Panc1 (cell line): ENCODE results near the gene GFRA1. TPM values are rescaled to one million over a fixed set of nuclear protein-coding genes. Genes with fewer than 3 reads are reported as not detected.

ENCODE experiments used
- ATAC-seq: fragments of 200-7000 bp; cut with Tn5 transposase; 2 replicates; pipeline ENCODE4 v1.9.1; 2020; ENCODE audit warnings: mild to moderate bottlenecking, moderate library complexity
- BruUV-seq: library from RNA; stranded (reverse); fragments of 400-500 nt; replicated peaks from 2 replicates; lab custom pipeline; 2021; lab: Mats Ljungman, UMichigan
- CTCF ChIA-PET: fragments of 300-600 bp; sonication (Branson Sonifier 250); formaldehyde crosslinking; loops from one replicate; lab custom pipeline; 2022; ENCODE audit warnings: antibody characterized with exemption; lab: Charles Lee
- POLR2A ChIA-PET: fragments of 300-600 bp; sonication (Branson Sonifier 250); formaldehyde crosslinking; loops from one replicate; lab custom pipeline; 2022; ENCODE audit warnings: antibody characterized with exemption; lab: Charles Lee
- DNase-seq: peaks from one replicate; pipeline ENCODE4 v3.0.0-alpha.2; 2010; ENCODE audit warnings: low read depth, low spot score
- H3K27ac ChIP-seq: 2 replicates; pipeline ENCODE4 v1.5.1; 2011; ENCODE audit warnings: mild to moderate bottlenecking, low read length, inconsistent platforms
- H3K27me3 ChIP-seq: fragments of 200-500 bp; sonication (Bioruptor generic); 2 replicates; pipeline ENCODE4 v1.6.0; 2014; ENCODE audit warnings: low read length, inconsistent platforms; ENCODE audit not compliant: control insufficient read depth, insufficient read depth
- H3K36me3 ChIP-seq: fragments of 200-500 bp; sonication (Bioruptor generic); 2 replicates; pipeline ENCODE4 v1.5.1; 2014; ENCODE audit warnings: inconsistent platforms, mild to moderate bottlenecking, low read length, moderate library complexity; ENCODE audit not compliant: control insufficient read depth, insufficient read depth
- H3K4me1 ChIP-seq: 2 replicates; pipeline ENCODE4 v1.5.1; 2011; ENCODE audit warnings: inconsistent platforms, mild to moderate bottlenecking, low read length, moderate library complexity; ENCODE audit not compliant: control insufficient read depth, insufficient read depth
- H3K4me3 ChIP-seq, 2 experiments: 2 replicates each; pipeline ENCODE4 v1.5.1; 2011 to 2012; ENCODE audit warnings: low read depth in 2 of 2, low read length in 2 of 2, mild to moderate bottlenecking in 2 of 2, inconsistent platforms in 1 of 2, moderate library complexity in 1 of 2
- H3K9me3 ChIP-seq: fragments of 200-500 bp; sonication (Bioruptor generic); 2 replicates; pipeline ENCODE4 v1.5.1; 2014; ENCODE audit warnings: low read depth, mild to moderate bottlenecking, inconsistent platforms, low read length, moderate library complexity; ENCODE audit not compliant: control insufficient read depth, insufficient read depth
- CTCF ChIP-seq: fragments of 450-650 bp; IDR thresholded peaks from 2 replicates; pipeline ENCODE4 v1.5.1; 2017; ENCODE audit warnings: mild to moderate bottlenecking
- POLR2AphosphoS5 ChIP-seq: IDR thresholded peaks from 2 replicates; pipeline ENCODE4 v1.6.1; 2012; ENCODE audit warnings: mild to moderate bottlenecking, low read depth, low read length, moderate library complexity
- REST ChIP-seq, 2 experiments: IDR thresholded peaks; 2 replicates each; pipeline ENCODE4 v1.6.1; 2011 to 2012; ENCODE audit warnings: low read depth in 2 of 2, control low read depth in 1 of 2, low read length in 1 of 2, mild to moderate bottlenecking in 1 of 2, moderate library complexity in 1 of 2; ENCODE audit not compliant: insufficient read depth in 1 of 2
- SIN3A ChIP-seq: IDR thresholded peaks from 2 replicates; pipeline ENCODE4 v1.6.1; 2012; ENCODE audit warnings: low read depth, mild to moderate bottlenecking, low read length, moderate library complexity, borderline replicate concordance; ENCODE audit not compliant: insufficient read depth
- TCF7L2 ChIP-seq: IDR thresholded peaks from 2 replicates; pipeline ENCODE4 v1.6.1; 2011; ENCODE audit warnings: mild to moderate bottlenecking, low read depth, low read length, inconsistent platforms
- in situ Hi-C: cut with HindIII; loops from 2 replicates; pipeline ENCODE4 v1.10.0; 2016; ENCODE audit warnings: low sequenced_read_pairs, low pct_unique_long_range_greater_than_20kb
- intact Hi-C: fragments of 100-400 bp; cut with micrococcal nuclease; formaldehyde crosslinking; loops from one replicate; pipeline ENCODE4 v1.10.0; 2022; ENCODE audit not compliant: unreplicated experiment
- total RNA-seq: library from RNA; stranded (reverse); gene quantifications from one replicate; pipeline ENCODE4 v1.2.1, GENCODE V29; 2021; ENCODE audit not compliant: unreplicated experiment

The GFRA1 gene
- total RNA-seq, 1 experiment from 2014 or later, result 0.10 TPM

- H3K9me3 ChIP-seq, result no peaks in the 10 kb centered on the region
- ATAC-seq (no peak), DNase-seq (no peak)
- CTCF ChIA-PET, result no interaction called here
- TF ChIP-seq REST (IDR thresholded peaks at IDR 0.05; ENCODE audit: insufficient read depth in 1 of 2, low read depth in 2 of 2, low read length in 1 of 2) (no peak), CTCF (no peak), POLR2AphosphoS5 (no peak), SIN3A (no peak), TCF7L2 (no peak)
- H3K4me3 ChIP-seq, result no peak overlapping the region
- in situ Hi-C loops, result no loop called here
- H3K4me1 ChIP-seq, result no peaks in the 10 kb centered on the region
- POLR2A ChIA-PET, result no interaction called here
- H3K27me3 ChIP-seq, result no peaks in the 10 kb centered on the region
- H3K36me3 ChIP-seq, result no peaks in the 10 kb centered on the region
- no peak overlapping the region for H3K27ac ChIP-seq
- intact Hi-C loops, result no loop called here
- BruUV-seq, result no TSS peak
Observed at GRCh38 chr10:116109881-116110280, 163.1 kb downstream of the GFRA1 start.

GRCh38 chr10:116109481-116109880 is 163.5 kb downstream of the GFRA1 start:
- ChIA-PET CTCF (no interaction called here), POLR2A (no interaction called here)
- DNase-seq (no peak), ATAC-seq (no peak)
- no TSS peak for BruUV-seq
- TF ChIP-seq SIN3A (no peak), CTCF (no peak), TCF7L2 (no peak), REST (IDR thresholded peaks at IDR 0.05; ENCODE audit: insufficient read depth in 1 of 2, low read depth in 2 of 2, low read length in 1 of 2) (no peak), POLR2AphosphoS5 (no peak)
- Histone ChIP-seq H3K4me1 (no peaks in the 10 kb centered on the region), H3K4me3 (no peak overlapping the region), H3K27ac (no peak overlapping the region), H3K36me3 (no peaks in the 10 kb centered on the region), H3K9me3 (no peaks in the 10 kb centered on the region), H3K27me3 (no peaks in the 10 kb centered on the region)
- intact Hi-C loops (no loop called here), in situ Hi-C loops (no loop called here)
